ENCODE results near the gene TIMM50. TPM values are rescaled to one million over a fixed set of nuclear protein-coding genes. Genes with fewer than 3 reads are reported as not detected.
"Not testable (repeated sequence)": the region's sequence is repeated elsewhere in the genome, so short reads cannot be mapped to it uniquely, and the experiment has no call there.

The TIMM50 gene
- total RNA-seq, 1 donor from 2014 or later, result 68.9 TPM

GRCh38 chr19:39445196-39446111 lies 35.2 kb upstream of the TIMM50 start, which contains the start of gene SUPT5H:
Gene SUPT5H, plus strand, starts transcription at chr19:39445582. Its CDS starts 309 bp downstream, at chr19:39445891.
- intact Hi-C loops (cut with micrococcal nuclease), result loop anchor here (1.0 to 10.0 kb wide), 9 partner anchors 9 to 1305 kb away; partner anchors contain the start of genes ACTMAP, DLL3, DYRK1B and KCNK6
- Mint-ChIP-seq H3K4me1 (peaks cover 62% of the 10 kb centered on the region), H3K27ac (peak within 1 kb of the TSS; percentile 93), H3K4me3 (peak within 1 kb of the TSS; percentile 96), H3K36me3 (ENCODE audit: low read depth) (peaks cover 38% of the 10 kb centered on the region), H3K27me3 (no peaks in the 10 kb centered on the region), H3K9me3 (no peaks in the 10 kb centered on the region)
- ChIA-PET CTCF (interaction anchor here (0.7 to 1.0 kb wide), 2 partner anchors 29 to 89 kb away, joined by 3 read pairs; no protein-coding TSS in a partner anchor), POLR2A (interaction anchor here (0.5 to 7.4 kb wide), 27 partner anchors 8 to 1818 kb away, joined by 3 to 185 read pairs (median 5); partner anchors contain the start of genes EID2B, MED29, PAF1 and PLEKHG2)
- DNase-seq (peak; percentile 84), ATAC-seq (ENCODE audit: low read depth) (peak; percentile 94)
- no peak for TF ChIP-seq CTCF (IDR thresholded peaks at IDR 0.05)

GRCh38 chr19:39446365-39447084 lies 34.1 kb upstream of the TIMM50 start:
- H3K9me3 Mint-ChIP-seq, result no peaks in the 10 kb centered on the region
- intact Hi-C loops (cut with micrococcal nuclease), result loop anchor here (5.0 to 10.0 kb wide), 3 partner anchors 386 to 1132 kb away; partner anchors contain the start of genes DYRK1B, KCNK6, MRPS12 and SARS2
- peak overlapping the region; percentile 96 for H3K4me3 Mint-ChIP-seq
- H3K4me1 Mint-ChIP-seq, result peaks cover 65% of the 10 kb centered on the region
- ATAC-seq (ENCODE audit: low read depth) (no peak), DNase-seq (no peak)
- peak overlapping the region; percentile 93 for H3K27ac Mint-ChIP-seq
- ChIA-PET POLR2A (interaction anchor here (0.5 to 7.4 kb wide), 9 partner anchors 9 to 710 kb away, joined by 3 to 185 read pairs (median 4); partner anchors contain the start of genes RPS16, TIMM50 and ZFP36), CTCF (interaction anchor here (1.0 kb wide), 1 partner anchor 88 kb away, joined by 3 read pairs; no protein-coding TSS in a partner anchor)
- no peak for TF ChIP-seq CTCF (IDR thresholded peaks at IDR 0.05)
- no peaks in the 10 kb centered on the region for H3K27me3 Mint-ChIP-seq
- peaks cover 43% of the 10 kb centered on the region for H3K36me3 Mint-ChIP-seq (ENCODE audit: low read depth)

- no peak for DNase-seq
- H3K9me3 Mint-ChIP-seq, result no peaks in the 10 kb centered on the region
- H3K27me3 Mint-ChIP-seq, result no peaks in the 10 kb centered on the region
- ChIA-PET POLR2A (interaction anchor here (0.6 to 7.4 kb wide), 5 partner anchors 13 to 57 kb away, joined by 3 to 185 read pairs (median 3); partner anchors contain the start of genes MED29, PAF1, RPS16 and TIMM50), CTCF (no interaction called here)
- H3K27ac Mint-ChIP-seq, result peak overlapping the region; percentile 89
- intact Hi-C loops (cut with micrococcal nuclease), result loop anchor here (5.0 to 10.0 kb wide), 3 partner anchors 384 to 1133 kb away; partner anchors contain the start of genes DYRK1B, KCNK6, MRPS12 and SARS2
- no peak for TF ChIP-seq CTCF (IDR thresholded peaks at IDR 0.05)
- H3K4me3 Mint-ChIP-seq, result peak overlapping the region; percentile 78
- peak; percentile 26 for ATAC-seq (ENCODE audit: low read depth)
- H3K4me1 Mint-ChIP-seq, result peaks cover 76% of the 10 kb centered on the region
- H3K36me3 Mint-ChIP-seq (ENCODE audit: low read depth), result peaks cover 59% of the 10 kb centered on the region
Measured at GRCh38 chr19:39448271-39448670, 32.4 kb upstream of the TIMM50 start.

- intact Hi-C loops (cut with micrococcal nuclease), result loop anchor here (5.0 to 10.0 kb wide), 3 partner anchors 383 to 1134 kb away; partner anchors contain the start of genes DYRK1B, KCNK6, MRPS12 and SARS2
- CTCF ChIA-PET, result no interaction called here
- no peak for DNase-seq
- peak overlapping the region; percentile 89 for H3K27ac Mint-ChIP-seq
- peaks cover 76% of the 10 kb centered on the region for H3K4me1 Mint-ChIP-seq
- peaks cover 68% of the 10 kb centered on the region for H3K36me3 Mint-ChIP-seq (ENCODE audit: low read depth)
- no peak for ATAC-seq (ENCODE audit: low read depth)
- no peaks in the 10 kb centered on the region for H3K9me3 Mint-ChIP-seq
- TF ChIP-seq CTCF (IDR thresholded peaks at IDR 0.05), result no peak
- POLR2A ChIA-PET, result interaction anchor here (0.7 to 7.4 kb wide), 3 partner anchors 14 to 45 kb away, joined by 3 to 185 read pairs (median 7); partner anchors contain the start of genes RPS16 and TIMM50
- H3K27me3 Mint-ChIP-seq, result no peaks in the 10 kb centered on the region
- H3K4me3 Mint-ChIP-seq, result peak overlapping the region; percentile 78
Measured at GRCh38 chr19:39449116-39449797, 31.4 kb upstream of the TIMM50 start.

GRCh38 chr19:39451257-39451656 lies 29.4 kb upstream of the TIMM50 start:
- intact Hi-C loops (cut with micrococcal nuclease); DNase-seq; H3K27me3 Mint-ChIP-seq; ATAC-seq (ENCODE audit: low read depth); POLR2A ChIA-PET; H3K27ac Mint-ChIP-seq; CTCF ChIA-PET; H3K9me3 Mint-ChIP-seq; H3K4me3 Mint-ChIP-seq: not testable (repeated sequence)
- H3K4me1 Mint-ChIP-seq, result peaks cover 59% of the 10 kb centered on the region
- peaks cover 61% of the 10 kb centered on the region for H3K36me3 Mint-ChIP-seq (ENCODE audit: low read depth)
